WERI-Rb-1 (cell line): ENCODE results near the gene SHROOM3.
"Not testable (repeated sequence)": the region's sequence is repeated elsewhere in the genome, so short reads cannot be mapped to it uniquely, and the experiment has no call there.

Source experiments
- DNase-seq: peaks from one replicate; pipeline ENCODE4 v3.0.0-alpha.2; 2020
- H3K27ac ChIP-seq: fragments of 250-450 bp; sonication (Bioruptor Pico); 2 replicates; pipeline ENCODE4 v1.5.1; 2020; ENCODE audit warnings: mild to moderate bottlenecking, moderate library complexity
- H3K27me3 ChIP-seq: fragments of 250-450 bp; sonication (Bioruptor Pico); 2 replicates; pipeline ENCODE4 v1.5.1; 2021; ENCODE audit warnings: mild to moderate bottlenecking, low read depth, moderate library complexity; ENCODE audit not compliant: insufficient read depth, severe bottlenecking
- H3K36me3 ChIP-seq: fragments of 250-450 bp; sonication (Bioruptor Pico); 2 replicates; pipeline ENCODE4 v1.5.1; 2020; ENCODE audit warnings: mild to moderate bottlenecking, moderate library complexity
- H3K4me3 ChIP-seq: 2 replicates; pipeline ENCODE4 v1.5.1; 2011; ENCODE audit warnings: low read depth, mild to moderate bottlenecking, control low read depth, low read length
- H3K9me3 ChIP-seq: fragments of 250-450 bp; sonication (Bioruptor Pico); 2 replicates; pipeline ENCODE4 v1.5.1; 2021; ENCODE audit warnings: mild to moderate bottlenecking, moderate library complexity; ENCODE audit not compliant: severe bottlenecking
- CTCF ChIP-seq: IDR thresholded peaks from 2 replicates; pipeline ENCODE4 v1.5.1; 2011; ENCODE audit warnings: low read depth, mild to moderate bottlenecking, control low read depth, inconsistent platforms, low read length

SHROOM3 gene

DNA sequence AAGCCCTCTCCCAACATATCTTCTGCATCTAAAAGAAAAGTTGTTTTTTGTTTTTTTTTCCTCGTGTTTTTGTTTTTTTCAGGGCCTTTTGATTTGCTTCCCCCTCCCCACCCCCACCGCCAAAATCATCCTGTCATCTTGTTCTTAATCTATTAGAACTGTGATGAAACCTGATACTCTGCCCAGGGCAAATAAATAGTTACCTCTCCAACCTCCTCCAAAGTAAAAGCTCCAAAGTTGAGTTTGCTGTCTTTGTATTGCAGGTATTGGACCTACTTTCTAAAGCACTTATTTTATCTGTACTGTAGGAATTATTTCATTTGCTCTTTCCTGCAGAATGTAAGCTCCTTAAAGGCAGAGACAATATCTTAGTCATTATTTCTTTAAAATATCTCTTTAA lies 290.0 kb downstream of the SHROOM3 start:
- DNase-seq, result no peak
- H3K27ac ChIP-seq, result no peak overlapping the region
- no peak overlapping the region for H3K4me3 ChIP-seq
- H3K36me3 ChIP-seq, result no peaks in the 10 kb centered on the region; the same call in 1 of the 2 replicates
- no peaks in the 10 kb centered on the region for H3K27me3 ChIP-seq
- H3K9me3 ChIP-seq, result no peaks in the 10 kb centered on the region
- TF ChIP-seq CTCF, result no peak

- no peaks in the 10 kb centered on the region for H3K27me3 ChIP-seq
- peaks cover 2% of the 10 kb centered on the region; the same call in 1 of the 2 replicates for H3K36me3 ChIP-seq
- no peak overlapping the region for H3K27ac ChIP-seq
- H3K4me3 ChIP-seq, result no peak overlapping the region
- no peak for DNase-seq
- TF ChIP-seq CTCF, result no peak
- H3K9me3 ChIP-seq, result no peaks in the 10 kb centered on the region
These were observed 291.1 kb downstream of the SHROOM3 start for GRCh38 chr4:76726176-76726575.

DNA sequence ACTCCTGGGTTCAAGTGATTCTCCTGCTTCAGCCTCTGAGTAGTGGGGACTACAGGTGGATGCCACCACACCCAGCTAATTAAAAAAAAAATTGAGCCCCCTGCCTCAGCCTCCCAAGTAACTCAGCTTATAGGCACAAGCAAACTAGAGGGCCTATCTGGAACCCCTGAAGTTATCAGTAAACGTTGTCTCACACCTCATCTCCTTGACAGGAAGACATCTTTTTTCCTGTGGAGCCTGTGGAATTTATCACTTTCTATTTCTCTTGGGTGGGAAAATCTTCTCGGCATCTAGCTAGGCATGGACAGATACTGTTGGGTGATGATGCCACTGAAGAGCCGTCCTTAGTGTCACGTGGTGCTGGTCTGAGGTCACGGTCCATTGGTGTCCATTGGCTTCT lies 291.6 kb downstream of the SHROOM3 start:
- Histone ChIP-seq H3K27ac (no peak overlapping the region), H3K36me3 (peaks cover 4% of the 10 kb centered on the region; the same call in 1 of the 2 replicates), H3K27me3 (no peaks in the 10 kb centered on the region), H3K4me3 (no peak overlapping the region), H3K9me3 (no peaks in the 10 kb centered on the region)
- TF ChIP-seq CTCF, result no peak
- no peak for DNase-seq

DNA sequence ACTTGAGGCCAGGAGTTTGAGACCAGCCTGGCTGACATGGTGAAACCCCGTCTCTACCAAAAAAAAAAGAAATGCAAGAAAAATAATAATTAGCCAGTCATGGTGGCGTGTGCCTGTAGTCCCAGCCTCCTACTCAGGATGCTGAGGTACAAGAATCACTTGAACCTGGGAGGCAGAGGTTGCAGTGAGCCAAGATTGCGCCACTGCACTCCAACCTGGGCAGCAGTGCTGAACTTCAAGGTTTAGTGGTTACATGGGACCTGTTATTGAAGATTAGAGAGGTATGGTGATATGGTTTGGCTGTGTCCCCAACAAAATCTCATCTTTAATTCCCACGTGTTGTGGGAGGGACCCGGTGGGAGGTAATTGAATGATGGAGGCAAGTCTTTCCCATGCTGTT lies 292.9 kb downstream of the SHROOM3 start:
- not testable (repeated sequence) for H3K4me3 ChIP-seq, H3K27me3 ChIP-seq, DNase-seq, H3K36me3 ChIP-seq, H3K9me3 ChIP-seq, H3K27ac ChIP-seq

DNA sequence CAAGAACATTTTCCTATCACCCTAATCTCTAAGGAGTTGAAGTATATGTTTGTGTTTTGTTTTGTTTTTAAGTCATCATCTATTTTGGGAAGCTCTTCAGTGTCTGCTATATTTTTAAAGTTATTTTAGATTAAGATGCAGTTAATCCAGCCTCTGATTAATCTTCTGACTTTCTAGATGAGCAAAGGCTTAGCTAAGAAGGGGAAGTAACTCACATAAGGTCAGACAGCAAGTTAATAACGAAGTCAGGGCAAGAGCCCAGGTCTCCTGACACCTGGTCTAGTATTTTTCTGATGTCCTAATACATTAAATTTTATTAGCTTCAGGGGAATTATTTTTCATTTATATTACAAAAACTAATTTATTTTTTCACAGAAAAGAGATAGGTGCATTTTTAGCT lies 294.4 kb downstream of the SHROOM3 start:
- H3K36me3 ChIP-seq, result peaks cover 16% of the 10 kb centered on the region
- no peak overlapping the region for H3K4me3 ChIP-seq
- no peak for TF ChIP-seq CTCF
- H3K27ac ChIP-seq, result no peak overlapping the region
- H3K9me3 ChIP-seq, result no peaks in the 10 kb centered on the region
- no peaks in the 10 kb centered on the region for H3K27me3 ChIP-seq
- DNase-seq, result no peak

- Histone ChIP-seq H3K36me3 (peaks cover 16% of the 10 kb centered on the region), H3K27ac (no peak overlapping the region), H3K27me3 (no peaks in the 10 kb centered on the region), H3K4me3 (no peak overlapping the region), H3K9me3 (no peaks in the 10 kb centered on the region)
- no peak for DNase-seq
- no peak for TF ChIP-seq CTCF
These were observed 295.0 kb downstream of the SHROOM3 start for GRCh38 chr4:76729980-76730379.
